Measurements from ENCODE around the gene CDK18.
"Not testable (repeated sequence)": the region's sequence is repeated elsewhere in the genome, so short reads cannot be mapped to it uniquely, and the experiment has no call there.

CDK18 gene

GRCh38 chr1:205504311-205505075, at the start of gene CDK18:
Gene CDK18 (plus strand): TSS chr1:205504669. CDS start chr1:205523168, 18,499 bp downstream.
- DNase-seq (ENCODE audit: low spot score) = peak; percentile 77

DNA sequence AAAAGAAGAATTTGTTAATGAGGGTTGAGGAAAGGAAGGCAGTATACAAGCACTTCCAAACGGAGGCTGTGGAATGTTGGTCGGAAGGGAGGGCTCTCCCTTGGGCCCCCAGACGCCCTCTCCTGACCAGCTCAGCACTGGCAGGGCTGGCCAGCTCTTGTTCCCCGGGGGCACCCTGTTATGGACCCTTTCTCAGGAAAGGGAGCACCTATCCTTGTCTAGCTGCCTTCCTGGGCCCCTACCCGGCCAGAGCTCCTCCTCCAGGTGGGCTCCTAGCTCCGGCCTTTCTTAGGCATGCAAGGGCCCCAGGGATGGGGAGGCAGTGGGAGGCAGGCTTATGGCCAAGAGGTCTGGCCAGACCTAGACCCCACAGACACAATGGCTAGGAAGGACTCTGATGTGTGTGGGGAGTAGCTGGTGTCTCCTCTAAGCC, 49.5 kb upstream of the CDK18 start:
- no peak for DNase-seq (ENCODE audit: low spot score)

DNA sequence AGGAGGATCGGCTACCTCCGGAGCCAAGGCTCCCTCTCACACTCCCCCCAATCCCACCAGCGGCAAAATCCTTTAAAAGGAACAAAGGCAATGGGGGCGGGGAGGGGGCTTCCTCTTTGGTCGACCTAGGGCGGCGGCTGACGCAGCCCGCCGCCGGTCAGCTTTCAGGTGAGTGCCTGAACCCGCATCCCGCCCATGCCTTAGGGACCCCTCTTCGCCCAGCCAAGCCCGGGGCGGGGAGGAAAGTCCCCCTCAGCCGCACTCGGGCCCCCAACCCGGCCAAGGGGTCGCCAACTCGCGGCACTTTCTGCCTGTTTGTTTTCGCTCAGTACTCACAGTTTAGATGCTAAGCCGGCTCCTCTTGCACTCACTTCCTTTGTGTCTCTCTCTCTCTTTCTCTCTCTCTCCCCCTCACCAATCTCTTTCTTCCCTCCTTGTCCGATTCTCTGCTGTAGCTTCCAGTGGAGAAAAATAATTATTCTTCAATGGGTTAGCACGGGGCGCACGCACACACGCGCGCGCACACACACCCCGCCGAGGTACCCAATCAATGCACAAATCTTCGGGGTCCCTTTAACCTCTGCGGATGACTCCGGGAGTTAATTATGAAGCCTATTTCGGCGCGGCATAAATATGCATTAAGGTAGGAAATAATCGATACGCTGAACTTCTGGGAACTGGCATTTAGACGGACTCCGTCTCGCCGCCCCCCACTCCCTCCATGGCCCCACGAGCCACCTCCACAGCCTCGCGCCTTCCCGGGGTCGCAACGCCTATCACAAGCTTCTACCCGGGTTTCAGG, 48.7 kb upstream of the CDK18 start, which contains the start of gene BLACAT1:
Gene BLACAT1, minus strand, starts transcription at position 465 of the 802 bp plus-strand sequence.
- DNase-seq (ENCODE audit: low spot score) = no peak

DNA sequence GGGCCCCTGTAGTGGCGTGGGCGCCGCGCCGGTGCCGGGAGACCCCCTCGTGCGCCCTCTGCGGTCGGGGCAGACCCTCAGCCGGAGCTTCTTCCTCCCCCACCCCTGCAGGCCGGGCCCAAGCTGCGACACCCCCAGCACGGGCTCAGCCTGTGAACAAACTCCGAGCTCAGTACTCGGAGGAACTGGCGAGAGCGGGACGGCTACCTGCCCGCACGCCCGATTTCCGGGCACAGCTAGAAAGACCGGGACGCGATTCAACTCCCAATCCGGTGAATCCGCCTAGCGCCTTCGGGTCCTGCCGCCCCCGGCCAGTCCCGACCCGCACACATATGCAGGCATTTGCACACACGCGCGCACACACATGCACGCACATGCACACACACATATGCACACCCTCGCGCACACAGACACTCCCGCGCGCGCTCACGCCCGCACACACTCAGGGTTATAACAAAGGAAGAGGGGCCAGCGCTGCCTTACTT, 48.0 kb upstream of the CDK18 start:
- DNase-seq (ENCODE audit: low spot score) = no peak

- DNase-seq (ENCODE audit: low spot score) = no peak
Observed at GRCh38 chr1:205456868-205457745, 47.4 kb upstream of the CDK18 start.

GRCh38 chr1:205458777-205459566, 45.5 kb upstream of the CDK18 start:
- peak; percentile 50 for DNase-seq (ENCODE audit: low spot score)

GRCh38 chr1:205465392-205465791, 39.1 kb upstream of the CDK18 start:
- DNase-seq (ENCODE audit: low spot score) = no peak

DNA sequence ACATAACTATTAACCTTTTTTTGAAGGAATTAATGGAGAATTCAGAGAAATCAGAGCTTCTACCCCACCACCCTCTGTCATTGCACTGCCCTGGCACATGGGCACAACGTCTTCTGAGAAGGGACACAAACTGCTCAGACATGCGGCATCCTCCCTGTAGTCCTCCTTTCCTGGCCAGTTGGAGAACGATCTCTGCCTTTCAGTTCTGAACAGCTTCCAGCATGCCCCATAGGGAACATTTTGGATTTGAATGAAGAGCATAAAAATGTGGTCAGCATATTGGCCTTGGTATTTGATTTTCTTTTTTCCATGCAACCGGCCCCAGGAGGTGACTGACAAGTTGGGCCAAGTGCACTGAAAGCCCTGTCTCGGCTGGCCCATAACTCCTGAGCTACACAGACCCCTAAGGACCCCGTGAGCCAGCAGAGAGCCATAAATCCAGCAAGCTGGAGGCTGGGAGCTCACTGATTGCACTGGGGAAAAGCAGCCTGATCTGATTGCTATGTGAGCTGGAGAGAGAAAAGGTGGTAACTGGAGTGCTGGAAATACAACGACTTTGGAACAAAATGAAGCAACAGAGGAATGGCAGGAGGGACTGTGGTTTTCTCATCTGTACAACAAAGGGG, 37.8 kb upstream of the CDK18 start:
- no peak for DNase-seq (ENCODE audit: low spot score)

DNA sequence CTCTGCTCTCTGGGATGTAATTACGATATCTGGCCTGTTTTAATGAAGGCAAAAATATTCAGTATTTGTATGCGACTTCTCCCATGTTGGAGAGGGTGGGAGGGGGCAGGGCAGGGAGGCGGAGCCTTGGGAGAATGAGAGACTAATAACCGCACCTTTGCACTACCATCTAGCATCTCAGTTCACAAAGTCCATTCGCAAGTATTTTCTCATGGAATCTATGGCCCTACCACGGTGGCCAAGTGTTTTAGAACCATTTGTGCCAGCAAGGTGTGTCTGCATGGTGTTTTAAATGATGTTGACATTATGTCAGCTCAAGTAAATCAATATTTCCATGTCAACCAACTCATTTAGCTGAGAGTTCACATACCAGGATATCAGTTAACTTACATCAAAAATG, 34.3 kb upstream of the CDK18 start:
- DNase-seq (ENCODE audit: low spot score) = no peak

DNA sequence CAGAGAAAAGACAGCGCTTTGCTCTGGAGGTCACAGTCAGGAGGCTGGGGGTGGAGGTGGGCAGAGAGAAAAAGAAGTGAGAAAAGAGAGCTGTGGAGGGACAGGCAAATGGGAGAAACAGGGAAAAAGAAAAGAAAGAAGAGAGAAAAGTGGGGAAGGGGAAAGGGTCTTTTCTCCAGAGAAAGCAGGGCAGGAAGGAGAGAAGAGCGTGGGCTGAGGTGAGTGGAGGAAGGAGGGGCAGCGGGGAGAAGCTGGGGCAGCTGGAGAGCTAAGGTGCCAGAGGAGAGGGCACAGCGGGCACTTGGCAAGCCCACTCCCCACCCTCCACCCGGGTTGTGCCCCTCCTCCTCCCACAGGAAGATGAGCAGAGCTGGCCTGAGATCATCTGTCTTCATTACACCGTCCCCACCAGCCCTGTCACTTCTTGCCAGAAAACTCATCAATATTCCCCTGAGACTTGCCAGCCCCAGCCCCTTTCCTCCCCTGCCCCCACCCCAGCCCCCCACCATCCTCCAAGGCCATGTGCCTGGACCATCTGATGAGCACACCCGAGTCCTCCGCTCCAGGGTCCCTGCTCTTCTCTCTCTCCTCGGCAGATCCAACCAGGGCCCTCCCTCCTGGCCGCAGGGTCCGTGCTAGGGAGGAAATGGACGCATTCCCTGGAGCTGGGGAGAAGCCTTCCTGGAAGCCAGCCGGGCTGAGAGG, 31.6 kb upstream of the CDK18 start:
- DNase-seq (ENCODE audit: low spot score) = no peak

DNA sequence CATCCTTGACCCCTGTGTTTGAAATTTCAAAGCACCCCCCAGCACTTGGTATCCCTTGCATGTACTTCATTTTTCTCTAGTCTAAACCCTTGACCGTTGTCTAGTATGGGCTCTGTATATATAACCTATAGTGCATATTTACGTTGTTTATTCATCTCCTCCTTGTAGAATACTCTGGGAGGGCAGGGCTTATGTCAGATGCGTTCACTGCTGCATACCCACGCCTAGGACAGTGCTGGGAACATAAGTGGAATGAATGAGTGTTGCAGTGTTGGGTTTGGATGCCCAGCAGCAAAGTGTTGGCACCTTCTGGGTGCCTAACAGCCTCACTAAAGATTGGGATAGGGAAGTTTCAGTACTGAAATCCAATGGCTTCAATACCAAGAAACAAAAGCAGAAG, 31.0 kb upstream of the CDK18 start:
- no peak for DNase-seq (ENCODE audit: low spot score)

GRCh38 chr1:205473966-205474365, 30.5 kb upstream of the CDK18 start:
- DNase-seq (ENCODE audit: low spot score) = no peak

- DNase-seq (ENCODE audit: low spot score) = no peak
Observed at GRCh38 chr1:205474571-205474970, 29.9 kb upstream of the CDK18 start.

GRCh38 chr1:205475855-205476254, 28.6 kb upstream of the CDK18 start:
- DNase-seq (ENCODE audit: low spot score) = no peak

DNA sequence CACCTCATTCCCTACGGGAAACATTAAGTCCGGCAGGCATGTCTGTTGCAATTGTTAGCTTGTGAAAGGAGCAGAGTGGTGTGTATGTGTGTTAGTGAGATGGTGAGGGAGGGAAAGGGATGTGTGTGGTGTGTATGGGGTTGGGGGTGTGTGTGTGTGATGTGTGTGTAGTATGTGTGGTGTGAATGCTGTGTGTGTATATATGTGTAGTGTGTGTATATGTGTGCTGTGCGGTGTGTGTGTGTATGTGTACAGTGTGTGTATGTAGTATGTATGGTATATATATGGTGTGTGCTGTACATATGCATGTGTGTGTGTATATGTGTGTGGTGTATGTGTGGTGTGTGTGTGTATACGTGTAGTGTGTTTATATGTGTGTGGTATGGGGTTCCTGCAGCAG, 27.8 kb upstream of the CDK18 start:
- DNase-seq (ENCODE audit: low spot score) = no peak

DNA sequence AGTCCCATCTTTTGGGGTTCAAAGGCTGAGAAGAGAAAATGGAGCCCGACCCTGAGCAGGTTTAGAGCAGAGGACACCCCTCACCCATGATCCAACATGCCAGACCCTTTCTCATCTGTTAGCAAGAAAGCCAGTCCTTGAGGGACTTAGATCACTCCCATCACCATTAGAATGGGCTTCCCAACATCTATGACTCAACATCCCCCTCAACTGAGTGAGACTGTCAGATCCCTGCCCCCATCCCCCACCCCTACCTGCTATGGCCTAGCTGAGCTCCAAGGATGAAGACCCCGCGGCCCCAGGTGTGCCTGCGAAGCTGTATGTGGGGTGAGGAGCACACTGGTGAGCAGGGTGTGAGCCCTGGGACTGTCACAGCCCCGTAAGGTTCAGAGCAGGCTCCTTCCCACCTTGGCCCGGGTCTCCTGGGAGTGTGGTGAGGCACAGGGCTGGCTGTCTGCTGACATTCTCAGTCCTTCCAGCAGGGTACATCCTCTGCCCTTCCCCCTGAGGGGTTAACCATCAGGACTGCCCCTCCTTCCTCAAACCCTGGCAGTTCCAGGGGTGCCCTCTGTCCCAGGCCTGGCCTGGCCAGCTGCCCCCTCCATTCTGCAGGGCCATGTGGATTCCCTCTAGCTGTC, 27.2 kb upstream of the CDK18 start:
- no peak for DNase-seq (ENCODE audit: low spot score)

- no peak for DNase-seq (ENCODE audit: low spot score)
Observed at GRCh38 chr1:205477759-205478247, 26.7 kb upstream of the CDK18 start.

DNA sequence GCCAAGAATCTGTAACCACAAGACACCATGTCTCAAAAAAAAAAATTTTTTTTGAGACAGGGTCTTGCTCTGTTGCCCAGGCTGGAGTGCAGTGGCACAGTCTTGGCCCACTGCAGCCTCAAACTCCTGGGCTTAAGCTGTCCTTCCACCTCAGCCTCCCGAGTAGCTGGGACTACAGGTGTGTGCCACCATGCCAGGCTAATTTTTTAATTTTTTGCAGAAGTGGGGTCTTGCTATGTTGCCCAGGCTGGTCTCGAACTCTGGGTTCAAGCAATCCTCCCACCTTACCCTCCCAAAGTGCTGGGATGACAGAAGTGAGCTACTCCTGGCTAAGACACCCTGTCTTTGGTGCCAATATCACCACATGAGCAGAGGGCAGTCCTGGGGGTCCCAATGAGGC, 25.5 kb upstream of the CDK18 start:
- DNase-seq (ENCODE audit: low spot score) = not testable (repeated sequence)

GRCh38 chr1:205480349-205480985, 24.0 kb upstream of the CDK18 start:
- DNase-seq (ENCODE audit: low spot score) = no peak

All from RKO (cell line).